ENCODE data around the gene TCF4.

TCF4 gene

GRCh38 chr18:55625901-55626300 lies 37.9 kb upstream of the TCF4 start:
- TF ChIP-seq, protein P1, sequence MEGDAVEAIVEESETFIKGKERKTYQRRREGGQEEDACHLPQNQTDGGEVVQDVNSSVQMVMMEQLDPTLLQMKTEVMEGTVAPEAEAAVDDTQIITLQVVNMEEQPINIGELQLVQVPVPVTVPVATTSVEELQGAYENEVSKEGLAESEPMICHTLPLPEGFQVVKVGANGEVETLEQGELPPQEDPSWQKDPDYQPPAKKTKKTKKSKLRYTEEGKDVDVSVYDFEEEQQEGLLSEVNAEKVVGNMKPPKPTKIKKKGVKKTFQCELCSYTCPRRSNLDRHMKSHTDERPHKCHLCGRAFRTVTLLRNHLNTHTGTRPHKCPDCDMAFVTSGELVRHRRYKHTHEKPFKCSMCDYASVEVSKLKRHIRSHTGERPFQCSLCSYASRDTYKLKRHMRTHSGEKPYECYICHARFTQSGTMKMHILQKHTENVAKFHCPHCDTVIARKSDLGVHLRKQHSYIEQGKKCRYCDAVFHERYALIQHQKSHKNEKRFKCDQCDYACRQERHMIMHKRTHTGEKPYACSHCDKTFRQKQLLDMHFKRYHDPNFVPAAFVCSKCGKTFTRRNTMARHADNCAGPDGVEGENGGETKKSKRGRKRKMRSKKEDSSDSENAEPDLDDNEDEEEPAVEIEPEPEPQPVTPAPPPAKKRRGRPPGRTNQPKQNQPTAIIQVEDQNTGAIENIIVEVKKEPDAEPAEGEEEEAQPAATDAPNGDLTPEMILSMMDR (IDR thresholded peaks at IDR 0.05; ENCODE audit: control insufficient read depth, extremely low read depth, insufficient read depth) = no peak
- DNase-seq (ENCODE audit: low read depth) = no peak
- H3K4me3 ChIP-seq (ENCODE audit: low read depth, low read length) = no peak overlapping the region

GRCh38 chr18:55623626-55624025 lies 35.6 kb upstream of the TCF4 start:
- no peak for DNase-seq (ENCODE audit: low read depth)
- no peak overlapping the region for H3K4me3 ChIP-seq (ENCODE audit: low read depth, low read length)
- TF ChIP-seq, protein P1 (IDR thresholded peaks at IDR 0.05; ENCODE audit: control insufficient read depth, extremely low read depth, insufficient read depth) = no peak

GRCh38 chr18:55610506-55610905 lies 22.5 kb upstream of the TCF4 start:
- H3K4me3 ChIP-seq (ENCODE audit: low read depth, low read length) = no peak overlapping the region
- TF ChIP-seq, protein P1 (IDR thresholded peaks at IDR 0.05; ENCODE audit: control insufficient read depth, extremely low read depth, insufficient read depth) = no peak
- no peak for DNase-seq (ENCODE audit: low read depth)

DNA sequence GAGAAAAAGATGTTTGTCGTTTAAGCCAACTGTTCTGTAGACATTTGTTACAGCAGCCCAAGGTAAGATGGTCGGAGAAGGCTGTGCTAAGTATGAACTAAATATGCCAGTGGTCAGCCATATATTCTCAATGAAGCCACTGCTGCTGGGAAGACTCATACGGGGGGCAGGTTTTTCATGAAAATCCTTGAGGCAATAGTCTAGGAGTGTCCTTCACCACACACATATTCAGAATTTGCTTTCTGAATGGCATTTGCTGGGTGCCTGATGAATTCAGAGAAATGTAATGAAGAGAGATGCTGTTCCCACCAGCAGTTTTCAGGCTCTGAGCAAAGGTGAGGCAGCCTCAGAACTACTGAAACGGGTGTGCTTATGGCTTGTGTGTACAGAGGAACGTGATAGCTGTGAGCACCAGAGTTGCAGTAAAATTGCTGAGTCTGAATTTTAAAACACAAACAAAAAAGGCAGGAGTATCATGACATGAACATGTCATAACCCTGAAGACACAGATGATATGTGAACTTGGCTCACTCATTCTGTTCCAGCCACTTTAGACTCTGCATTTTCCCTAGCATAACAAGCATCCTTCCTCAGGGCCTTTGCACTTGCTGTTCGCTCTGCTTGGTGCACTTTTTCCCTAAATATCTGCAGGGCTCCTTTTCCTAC lies 21.3 kb upstream of the TCF4 start:
- no peak overlapping the region for H3K4me3 ChIP-seq (ENCODE audit: low read depth, low read length)
- TF ChIP-seq, protein P1 (IDR thresholded peaks at IDR 0.05; ENCODE audit: control insufficient read depth, extremely low read depth, insufficient read depth) = no peak
- DNase-seq (ENCODE audit: low read depth) = no peak

- DNase-seq (ENCODE audit: low read depth) = no peak
- H3K4me3 ChIP-seq (ENCODE audit: low read depth, low read length) = no peak overlapping the region
- TF ChIP-seq, protein P1 (IDR thresholded peaks at IDR 0.05; ENCODE audit: control insufficient read depth, extremely low read depth, insufficient read depth) = no peak
These were observed 20.5 kb upstream of the TCF4 start for GRCh38 chr18:55608497-55608896.

DNA sequence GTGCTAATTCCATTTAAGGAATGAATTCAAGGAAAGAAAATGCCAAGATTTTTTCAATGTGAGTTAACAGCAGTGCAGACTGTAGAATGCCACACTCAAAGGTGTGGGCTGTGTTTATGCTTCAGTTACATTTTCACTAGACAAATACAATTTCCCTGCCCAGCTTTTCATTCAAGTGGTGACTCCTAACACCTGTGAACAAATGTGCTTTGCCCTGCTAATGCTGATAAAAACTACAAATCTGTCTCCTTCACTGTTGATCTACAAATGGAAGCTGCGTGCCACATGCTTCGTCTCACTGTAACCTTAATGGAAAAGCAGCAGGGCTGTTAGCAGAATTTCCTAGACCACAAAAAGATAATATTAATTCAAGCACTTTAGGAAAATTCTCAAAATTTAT lies 19.8 kb upstream of the TCF4 start:
- TF ChIP-seq, protein P1 (IDR thresholded peaks at IDR 0.05; ENCODE audit: control insufficient read depth, extremely low read depth, insufficient read depth) = no peak
- no peak overlapping the region for H3K4me3 ChIP-seq (ENCODE audit: low read depth, low read length)
- DNase-seq (ENCODE audit: low read depth) = no peak

- H3K4me3 ChIP-seq (ENCODE audit: low read depth, low read length) = no peak overlapping the region
- TF ChIP-seq, protein P1 (IDR thresholded peaks at IDR 0.05; ENCODE audit: control insufficient read depth, extremely low read depth, insufficient read depth) = no peak
- DNase-seq (ENCODE audit: low read depth) = no peak
These were observed 17.8 kb upstream of the TCF4 start for GRCh38 chr18:55605733-55606338.
